H9 (cell line): ENCODE results near the gene TMEM219. TPM values are rescaled to one million over a fixed set of nuclear protein-coding genes. Genes with fewer than 3 reads are reported as not detected.

Experiments
- DNase-seq: peaks from one replicate; pipeline ENCODE4 v3.0.0-alpha.2; 2017
- H2AFZ ChIP-seq: one replicate; pipeline ENCODE4 v1.6.1; 2013; ENCODE audit warnings: mild to moderate bottlenecking, low read length, control low read depth, moderate library complexity
- H2AK5ac ChIP-seq: 2 replicates; pipeline ENCODE4 v1.6.1; 2013; ENCODE audit warnings: low read length, control low read depth, mixed read lengths; ENCODE audit not compliant: insufficient read length
- H2BK120ac ChIP-seq: one replicate; pipeline ENCODE4 v1.6.1; 2013; ENCODE audit warnings: low read depth, mild to moderate bottlenecking, low read length, control low read depth, inconsistent platforms; ENCODE audit not compliant: poor library complexity, severe bottlenecking
- H2BK12ac ChIP-seq: 2 replicates; pipeline ENCODE4 v1.6.1; 2013; ENCODE audit warnings: low read length, control low read depth, mixed read lengths, low read depth; ENCODE audit not compliant: insufficient read length
- H2BK15ac ChIP-seq: 2 replicates; pipeline ENCODE4 v1.6.1; 2013; ENCODE audit warnings: low read depth, low read length, control low read depth
- H2BK20ac ChIP-seq: one replicate; pipeline ENCODE4 v1.6.1; 2013; ENCODE audit warnings: low read depth, mild to moderate bottlenecking, low read length, control low read depth, inconsistent platforms; ENCODE audit not compliant: poor library complexity, severe bottlenecking
- H2BK5ac ChIP-seq: 2 replicates; pipeline ENCODE4 v1.6.1; 2013; ENCODE audit warnings: low read length, control low read depth, mixed read lengths; ENCODE audit not compliant: insufficient read length
- H3K14ac ChIP-seq: 2 replicates; pipeline ENCODE4 v1.6.1; 2013; ENCODE audit warnings: low read length, control low read depth; ENCODE audit not compliant: insufficient read depth
- H3K18ac ChIP-seq: 2 replicates; pipeline ENCODE4 v1.6.1; 2013; ENCODE audit warnings: low read depth, mild to moderate bottlenecking, mixed read lengths, low read length, control low read depth; ENCODE audit not compliant: insufficient read length
- H3K23ac ChIP-seq: 2 replicates; pipeline ENCODE4 v1.6.1; 2013; ENCODE audit warnings: low read length, control low read depth, mixed read lengths, low read depth; ENCODE audit not compliant: insufficient read length
- H3K23me2 ChIP-seq: 2 replicates; pipeline ENCODE4 v1.6.1; 2013; ENCODE audit warnings: low read depth, mild to moderate bottlenecking, mixed read lengths, low read length, control low read depth; ENCODE audit not compliant: insufficient read length, poor library complexity, severe bottlenecking
- H3K27ac ChIP-seq: 2 replicates; pipeline ENCODE4 v1.5.1; 2013; ENCODE audit warnings: low read length, control low read depth, mixed read lengths, low read depth; ENCODE audit not compliant: insufficient read length
- H3K27me3 ChIP-seq: 2 replicates; pipeline ENCODE4 v1.6.1; 2013; ENCODE audit warnings: low read length, control low read depth, inconsistent platforms; ENCODE audit not compliant: insufficient read depth
- H3K4ac ChIP-seq: 2 replicates; pipeline ENCODE4 v1.6.1; 2013; ENCODE audit warnings: low read depth, mild to moderate bottlenecking, control low read depth, inconsistent platforms, low read length, moderate library complexity
- H3K4me1 ChIP-seq: 2 replicates; pipeline ENCODE4 v1.6.1; 2013; ENCODE audit warnings: low read length, control low read depth, inconsistent platforms; ENCODE audit not compliant: insufficient read depth
- H3K4me2 ChIP-seq: 2 replicates; pipeline ENCODE4 v1.6.1; 2013; ENCODE audit warnings: low read length, control low read depth, mixed read lengths; ENCODE audit not compliant: insufficient read length, insufficient read depth
- H3K56ac ChIP-seq: 2 replicates; pipeline ENCODE4 v1.6.1; 2013; ENCODE audit warnings: low read depth, mild to moderate bottlenecking, mixed read lengths, low read length, control low read depth; ENCODE audit not compliant: insufficient read length
- H3K79me1 ChIP-seq: 2 replicates; pipeline ENCODE4 v1.6.1; 2013; ENCODE audit warnings: low read depth, mild to moderate bottlenecking, moderate library complexity, low read length, control low read depth, inconsistent platforms; ENCODE audit not compliant: insufficient read depth, poor library complexity, severe bottlenecking
- H3K79me2 ChIP-seq: 2 replicates; pipeline ENCODE4 v1.6.1; 2013; ENCODE audit warnings: low read length, control low read depth, inconsistent platforms; ENCODE audit not compliant: insufficient read depth
- H3K9ac ChIP-seq: 2 replicates; pipeline ENCODE4 v1.6.1; 2013; ENCODE audit warnings: low read length, control low read depth, mixed read lengths; ENCODE audit not compliant: insufficient read length; ENCODE audit errors: extremely low read depth
- H3K9me3 ChIP-seq: one replicate; pipeline ENCODE4 v1.6.1; 2013; ENCODE audit warnings: low read depth, low read length, inconsistent platforms; ENCODE audit not compliant: control insufficient read depth
- H3T11ph ChIP-seq: one replicate; pipeline ENCODE4 v1.6.1; 2013; ENCODE audit warnings: mild to moderate bottlenecking, low read length, control low read depth, inconsistent platforms
- H4K20me1 ChIP-seq: one replicate; pipeline ENCODE4 v1.6.1; 2013; ENCODE audit not compliant: control insufficient read depth, insufficient read length, insufficient read depth
- H4K5ac ChIP-seq: 2 replicates; pipeline ENCODE4 v1.6.1; 2013; ENCODE audit warnings: low read depth, mild to moderate bottlenecking, mixed read lengths, low read length, control low read depth; ENCODE audit not compliant: insufficient read length
- H4K8ac ChIP-seq: replicated peaks from 2 replicates; pipeline ENCODE4 v1.6.1; 2013; ENCODE audit warnings: low read length, control low read depth, mixed read lengths, low read depth; ENCODE audit not compliant: insufficient read length
- H4K91ac ChIP-seq: 2 replicates; pipeline ENCODE4 v1.6.1; 2013; ENCODE audit warnings: low read depth, mild to moderate bottlenecking, moderate library complexity, mixed read lengths, low read length, control low read depth; ENCODE audit not compliant: insufficient read length
- H3K27ac Mint-ChIP-seq, 3 experiments: 2 replicates in 2 of 3; 3 replicates in 1 of 3; pipeline ENCODE4 v1.8.0; 2020 to 2021; ENCODE audit warnings: mixed read lengths in 3 of 3, mild to moderate bottlenecking in 1 of 3, moderate library complexity in 1 of 3
- H3K27me3 Mint-ChIP-seq: 2 replicates; pipeline ENCODE4 v1.8.0; 2021; ENCODE audit warnings: low read depth, mild to moderate bottlenecking, moderate library complexity, mixed read lengths
- H3K36me3 Mint-ChIP-seq, 3 experiments: 2 replicates in 2 of 3; 3 replicates in 1 of 3; pipeline ENCODE4 v1.8.0; 2020 to 2021; ENCODE audit warnings: low read depth in 3 of 3, mixed read lengths in 3 of 3; ENCODE audit not compliant: insufficient read depth in 1 of 3
- H3K4me1 Mint-ChIP-seq, 2 experiments: 2 replicates each; pipeline ENCODE4 v1.8.0; 2020; ENCODE audit warnings: mixed read lengths in 2 of 2
- H3K4me3 Mint-ChIP-seq, 2 experiments: 2 replicates in 1 of 2; 3 replicates in 1 of 2; pipeline ENCODE4 v1.8.0; 2020 to 2021; ENCODE audit warnings: mild to moderate bottlenecking in 2 of 2, mixed read lengths in 2 of 2, moderate library complexity in 1 of 2
- H3K9me3 Mint-ChIP-seq, 2 experiments: 2 replicates in 1 of 2; 3 replicates in 1 of 2; pipeline ENCODE4 v1.8.0; 2020; ENCODE audit warnings: mild to moderate bottlenecking in 2 of 2, mixed read lengths in 2 of 2, moderate library complexity in 1 of 2
- CTCF ChIP-seq: fragments of 200-600 bp; sonication (generic); conservative IDR thresholded peaks from 3 replicates; pipeline ENCODE4 v1.8.0; 2021; ENCODE audit warnings: antibody characterized with exemption, mild to moderate bottlenecking
- WGBS: extraction: QIAGEN DNeasy Blood & Tissue Kit; methylation state at CpG from one replicate; pipeline ENCODE4 v1.1.7; 2013; ENCODE audit warnings: missing lambda C conversion rate, low lambda C conversion rate, mixed read lengths; ENCODE audit not compliant: insufficient read length; ENCODE audit errors: extremely low coverage; 5-methylcytosine and 5-hydroxymethylcytosine counted together
- total RNA-seq: library from RNA; stranded (reverse); gene quantifications from 2 replicates; pipeline ENCODE4 v1.2.1, GENCODE V29; 2021

Gene TMEM219
- total RNA-seq, 1 experiment from 2014 or later, result 89.1 TPM

- Histone ChIP-seq H2AFZ (no peak overlapping the region), H3K56ac (no peak overlapping the region), H3K14ac (no peak overlapping the region), H2AK5ac (no peak overlapping the region), H4K8ac (no peak overlapping the region), H3K79me2 (no peaks in the 10 kb centered on the region), H4K91ac (no peak overlapping the region), H2BK5ac (no peak overlapping the region), H4K20me1 (no peaks in the 10 kb centered on the region), H2BK15ac (no peak overlapping the region), H3K27ac (no peak overlapping the region), H4K5ac (no peak overlapping the region), H3K4ac (no peak overlapping the region), H2BK120ac (no peak overlapping the region), H2BK20ac (no peak overlapping the region), H2BK12ac (no peak overlapping the region), H3K9me3 (no peaks in the 10 kb centered on the region), H3K27me3 (no peaks in the 10 kb centered on the region), H3K4me2 (no peak overlapping the region), H3K18ac (no peak overlapping the region), H3K23me2 (no peaks in the 10 kb centered on the region), H3K79me1 (no peaks in the 10 kb centered on the region), H3T11ph (no peak overlapping the region), H3K23ac (no peak overlapping the region), H3K4me1 (no peaks in the 10 kb centered on the region), H3K9ac (no peak overlapping the region)
- DNase-seq, result no peak
- TF ChIP-seq CTCF, result no peak
- no peak overlapping the region for H3K27ac Mint-ChIP-seq
- no peaks in the 10 kb centered on the region for H3K27me3 Mint-ChIP-seq
- no peaks in the 10 kb centered on the region for H3K9me3 Mint-ChIP-seq
- H3K36me3 Mint-ChIP-seq, result peaks cover 46 to 87% (median 81%) of the 10 kb centered on the region in 3 experiments
- H3K4me1 Mint-ChIP-seq, result no peaks in the 10 kb centered on the region
- no CpG with 5 or more reads among the region's 28 CpGs for WGBS
- no peak overlapping the region for H3K4me3 Mint-ChIP-seq
Measured at GRCh38 chr16:29985271-29985811, 23.5 kb downstream of the TMEM219 start.
